HG03457 (cell line): ENCODE measurements around the gene BATF2.
"Not testable (repeated sequence)": the region's sequence is repeated elsewhere in the genome, so short reads cannot be mapped to it uniquely, and the experiment has no call there.

Source experiments
- ATAC-seq: cut with Tn5 transposase; IDR thresholded peaks from one replicate; pipeline ENCODE4 v1.9.1; 2021; ENCODE audit warnings: moderate number of reproducible peaks; ENCODE audit not compliant: unreplicated experiment

The BATF2 gene, protein sequence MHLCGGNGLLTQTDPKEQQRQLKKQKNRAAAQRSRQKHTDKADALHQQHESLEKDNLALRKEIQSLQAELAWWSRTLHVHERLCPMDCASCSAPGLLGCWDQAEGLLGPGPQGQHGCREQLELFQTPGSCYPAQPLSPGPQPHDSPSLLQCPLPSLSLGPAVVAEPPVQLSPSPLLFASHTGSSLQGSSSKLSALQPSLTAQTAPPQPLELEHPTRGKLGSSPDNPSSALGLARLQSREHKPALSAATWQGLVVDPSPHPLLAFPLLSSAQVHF

DNA sequence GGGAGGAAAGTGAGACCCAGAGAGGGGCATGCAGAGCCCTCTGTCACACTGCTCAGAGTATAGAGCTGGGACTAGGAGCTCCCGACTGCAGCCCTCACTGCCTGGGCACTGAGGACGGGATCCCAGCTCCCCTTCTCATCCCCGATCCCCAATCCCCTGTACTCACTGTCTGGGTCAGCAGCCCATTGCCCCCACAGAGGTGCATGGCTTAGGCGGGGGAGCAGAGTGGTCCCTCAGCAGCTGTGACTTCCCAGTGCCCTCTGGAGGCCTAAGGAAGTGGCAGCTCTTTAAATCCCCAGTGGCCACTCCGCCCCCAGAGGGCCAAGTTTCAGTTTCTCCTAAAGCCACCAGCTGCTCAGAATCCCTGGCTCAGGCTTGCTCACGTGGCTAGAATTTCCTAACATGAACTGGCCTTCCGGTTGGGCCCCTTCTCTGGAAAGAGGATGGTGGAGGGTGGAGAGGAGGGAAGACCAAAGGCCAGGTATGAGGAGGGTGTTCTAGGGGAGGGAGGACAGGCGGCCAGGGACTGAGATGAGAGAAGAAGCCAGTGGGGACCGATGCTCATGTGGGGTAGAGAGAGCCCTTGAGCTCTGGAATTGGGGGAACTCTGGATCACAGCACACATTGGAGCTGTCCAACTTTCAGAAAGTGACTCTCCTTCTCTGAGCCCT is at the start of gene BATF2:
Gene BATF2, minus strand, starts transcription at position 262 of the 671 bp plus-strand sequence. Its CDS starts 57 bp downstream, at position 205.
- ATAC-seq: no peak

DNA sequence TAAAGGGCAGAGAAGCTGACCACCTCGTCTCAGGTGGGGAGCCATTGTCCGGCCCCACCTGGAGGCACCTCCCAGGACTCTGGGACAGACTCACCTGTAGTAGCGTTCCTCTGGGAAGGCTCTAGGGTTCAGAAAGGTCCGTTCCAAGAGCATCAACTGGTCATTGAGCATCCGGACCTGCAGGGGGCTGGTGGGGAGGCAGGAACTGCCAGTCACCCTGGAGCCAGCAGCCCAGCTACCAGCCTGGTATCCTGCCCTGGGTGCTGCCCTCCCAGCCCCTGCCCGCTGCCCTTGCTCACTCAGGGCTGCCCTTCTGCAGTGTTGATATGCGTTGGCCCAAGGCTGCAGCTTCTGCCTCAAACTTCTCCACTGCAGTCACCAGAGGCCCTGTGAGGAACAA is 49.0 kb upstream of the BATF2 start:
- no peak for ATAC-seq

DNA sequence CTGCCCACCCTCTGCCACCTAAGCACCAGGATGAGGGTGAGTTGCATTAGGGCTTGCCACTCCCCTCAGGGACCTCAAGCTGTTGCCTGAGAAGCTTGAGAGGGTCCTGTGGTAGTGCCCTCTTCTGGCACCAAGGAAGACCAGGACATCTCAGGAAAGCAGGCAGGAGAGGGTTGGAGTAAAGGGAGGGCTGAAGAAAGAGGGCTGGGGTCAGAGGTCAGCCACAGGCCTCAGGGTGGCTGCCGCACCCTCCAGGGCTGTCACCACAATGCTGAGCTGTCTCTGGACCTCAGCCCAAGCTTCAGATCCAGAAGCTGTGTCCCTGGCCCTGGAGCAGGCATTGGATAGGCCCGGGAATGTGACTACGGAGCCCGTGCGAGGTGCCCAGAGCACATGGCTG is 48.3 kb upstream of the BATF2 start:
- ATAC-seq: no peak

DNA sequence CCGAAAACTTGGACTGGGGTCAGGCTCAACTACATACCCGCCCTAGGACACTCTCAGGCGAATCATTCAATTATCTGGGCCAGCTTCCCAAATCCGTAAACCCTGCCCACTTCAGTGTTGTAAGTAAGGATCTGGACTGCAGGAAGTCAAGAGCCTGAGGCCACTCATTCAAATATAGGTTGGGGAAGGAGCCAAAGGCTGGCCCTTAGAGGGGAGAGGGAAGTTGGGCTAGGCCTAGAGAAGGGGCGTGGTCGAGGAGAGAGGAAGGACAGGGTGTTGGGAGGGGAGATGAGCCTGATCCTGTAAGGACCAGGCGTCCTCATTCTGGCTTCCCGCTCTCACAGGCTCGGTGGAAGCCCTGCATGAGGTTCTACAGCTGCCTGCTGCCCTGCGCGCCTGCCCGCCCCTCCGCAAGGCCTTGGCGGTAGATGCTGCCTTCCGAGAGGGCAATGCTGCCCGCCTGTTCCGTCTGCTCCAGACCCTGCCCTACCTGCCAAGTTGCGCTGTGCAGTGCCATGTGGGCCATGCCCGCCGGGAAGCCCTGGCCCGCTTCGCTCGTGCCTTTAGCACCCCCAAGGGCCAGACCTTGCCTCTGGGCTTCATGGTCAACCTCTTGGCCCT is 47.2 kb upstream of the BATF2 start:
- no peak for ATAC-seq

DNA sequence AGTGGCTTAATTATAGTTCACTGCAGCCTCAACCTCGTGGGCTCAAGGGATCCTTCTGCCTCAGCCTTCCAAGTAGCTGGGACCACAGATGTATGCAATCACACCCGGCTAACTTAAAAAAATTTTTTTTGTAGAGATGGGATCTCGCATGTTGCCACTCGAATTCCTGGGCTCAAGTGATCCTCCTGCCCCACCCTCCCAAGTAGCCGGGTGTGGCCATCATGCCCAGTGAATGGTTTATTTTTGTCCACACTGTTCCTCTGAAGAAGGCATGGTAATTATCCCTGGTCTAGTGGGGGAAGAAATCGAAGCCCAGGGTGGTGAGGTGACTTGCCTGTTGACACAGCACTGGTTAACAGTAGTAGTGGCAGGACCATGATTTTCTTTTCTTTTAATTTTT is 46.1 kb upstream of the BATF2 start:
- ATAC-seq: no peak

DNA sequence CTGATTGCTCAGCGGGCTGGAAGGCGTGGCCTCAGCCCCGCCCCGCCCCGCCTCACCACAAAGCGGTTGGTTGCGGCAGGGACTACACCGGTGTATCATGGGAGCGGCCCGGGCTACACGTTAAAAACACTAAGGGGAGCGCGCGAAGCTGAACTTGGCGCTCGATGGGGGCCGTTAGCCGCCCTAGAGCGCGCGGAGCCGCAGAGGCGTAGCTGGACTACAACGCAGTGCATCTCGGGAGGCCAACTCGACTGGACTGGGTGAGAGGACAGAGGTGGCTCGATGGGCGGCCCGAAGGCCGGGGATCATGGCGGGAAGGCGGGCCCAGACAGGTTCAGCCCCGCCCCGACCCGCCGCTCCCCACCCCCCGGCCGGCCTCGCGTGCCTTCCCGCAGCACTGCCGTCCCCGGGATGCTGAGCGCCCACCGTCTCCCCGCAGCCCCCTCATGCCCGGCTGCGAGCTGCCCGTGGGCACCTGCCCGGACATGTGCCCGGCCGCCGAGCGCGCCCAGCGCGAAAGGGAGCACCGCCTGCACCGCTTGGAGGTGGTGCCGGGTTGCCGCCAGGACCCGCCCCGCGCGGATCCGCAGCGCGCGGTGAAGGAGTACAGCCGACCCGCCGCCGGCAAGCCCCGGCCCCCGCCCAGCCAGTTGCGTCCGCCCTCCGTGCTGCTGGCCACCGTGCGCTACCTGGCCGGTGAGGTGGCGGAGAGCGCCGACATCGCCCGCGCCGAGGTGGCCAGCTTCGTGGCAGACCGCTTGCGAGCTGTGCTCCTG is 44.3 kb upstream of the BATF2 start, which contains the start of gene SAC3D1:
Gene SAC3D1, plus strand, starts transcription at position 364 of the 776 bp plus-strand sequence. Its CDS starts 83 bp downstream, at position 447.
- ATAC-seq: peak; percentile 65

DNA sequence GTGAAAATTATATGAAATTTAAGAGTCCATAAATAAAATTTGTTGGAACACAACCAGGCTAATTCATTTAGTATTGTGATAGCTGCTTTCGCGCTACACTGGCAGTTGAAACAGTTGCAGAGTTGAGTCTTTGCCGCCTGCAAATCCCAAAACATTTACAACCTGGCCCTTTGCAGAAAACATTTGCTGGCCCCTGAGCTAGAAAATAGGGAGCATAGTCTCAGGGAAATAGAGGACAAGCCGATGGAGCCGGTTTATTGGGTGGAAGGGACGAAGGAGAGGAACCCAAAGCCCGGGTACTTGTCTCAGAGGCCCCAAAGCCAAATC is 43.7 kb upstream of the BATF2 start:
- no peak for ATAC-seq

DNA sequence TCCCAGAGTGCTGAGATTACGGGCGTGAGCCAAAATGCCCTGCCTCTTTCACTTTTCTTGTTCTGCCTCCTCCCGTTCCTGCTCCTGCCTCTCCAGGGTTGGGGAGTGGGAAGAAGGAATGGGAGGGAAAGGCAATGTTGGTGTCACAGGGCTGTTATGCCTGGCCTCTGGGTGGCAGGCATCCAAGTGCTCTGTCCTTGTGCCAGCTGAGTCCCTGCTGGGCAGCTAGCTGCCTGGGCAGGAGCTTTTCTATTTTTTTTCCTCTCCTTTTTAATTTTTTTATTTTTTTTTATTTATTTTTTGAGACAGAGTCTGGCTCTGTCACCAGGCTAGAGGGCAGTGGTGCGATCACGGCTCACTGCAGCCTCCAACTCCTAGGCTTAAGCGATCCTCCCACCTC is 40.2 kb upstream of the BATF2 start:
- ATAC-seq: no peak

DNA sequence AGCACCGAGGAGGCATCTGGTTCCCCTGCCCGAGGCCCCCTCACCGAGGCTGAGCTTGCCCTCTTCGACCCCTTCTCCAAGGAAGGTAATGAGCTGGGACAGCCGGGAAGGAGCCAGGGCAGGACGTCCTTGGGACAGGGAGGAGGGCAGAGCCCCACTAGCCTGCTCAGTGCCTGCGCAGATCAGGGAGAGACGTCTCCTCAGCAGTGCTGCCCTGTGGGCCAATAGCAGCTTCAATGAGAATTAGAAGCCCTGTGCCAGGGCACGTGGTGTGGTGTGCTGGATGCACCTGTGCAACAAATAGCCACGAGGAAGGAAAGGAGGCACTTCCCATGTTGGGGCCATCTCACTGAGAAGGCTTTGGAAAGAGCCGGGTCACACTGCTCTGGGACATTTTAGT is 38.8 kb upstream of the BATF2 start:
- no peak for ATAC-seq

DNA sequence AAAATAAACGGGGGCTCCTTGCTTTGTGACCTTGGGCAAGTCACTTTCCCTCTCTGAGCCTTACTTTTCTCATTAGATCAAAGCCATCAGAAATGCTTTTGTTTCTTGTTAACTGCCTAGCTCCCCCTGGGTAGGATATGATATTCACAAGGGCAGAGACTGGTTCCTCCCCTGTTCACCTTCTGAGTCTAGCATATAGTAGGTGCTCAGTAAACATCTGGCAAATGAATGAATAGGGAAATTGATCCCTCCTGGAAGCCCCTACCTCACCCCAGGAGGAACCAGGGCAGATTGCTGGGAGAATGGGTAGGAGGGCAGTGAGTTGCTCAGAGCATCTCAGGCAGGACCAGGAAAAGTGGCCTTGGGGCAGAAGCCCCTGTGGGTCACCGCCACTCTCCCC is 37.7 kb upstream of the BATF2 start:
- no peak for ATAC-seq

DNA sequence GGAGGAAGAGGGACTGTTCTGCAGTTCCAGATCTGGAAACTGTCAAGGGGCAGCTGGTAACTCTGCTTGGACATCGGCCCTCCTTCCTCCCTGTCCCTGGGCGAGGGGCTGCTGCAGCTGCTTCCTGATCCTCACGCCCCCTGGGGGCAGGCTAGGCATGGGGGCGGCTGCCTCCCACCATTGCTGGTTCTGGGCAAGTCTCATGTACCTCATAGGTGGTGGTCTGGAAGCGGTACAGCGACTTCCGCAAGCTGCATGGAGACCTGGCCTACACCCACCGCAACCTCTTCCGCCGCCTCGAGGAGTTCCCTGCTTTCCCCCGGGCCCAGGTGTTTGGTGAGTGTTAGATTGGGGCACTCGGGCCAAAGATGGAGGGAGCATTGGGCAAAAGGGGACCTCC is 35.4 kb upstream of the BATF2 start:
- no peak for ATAC-seq

DNA sequence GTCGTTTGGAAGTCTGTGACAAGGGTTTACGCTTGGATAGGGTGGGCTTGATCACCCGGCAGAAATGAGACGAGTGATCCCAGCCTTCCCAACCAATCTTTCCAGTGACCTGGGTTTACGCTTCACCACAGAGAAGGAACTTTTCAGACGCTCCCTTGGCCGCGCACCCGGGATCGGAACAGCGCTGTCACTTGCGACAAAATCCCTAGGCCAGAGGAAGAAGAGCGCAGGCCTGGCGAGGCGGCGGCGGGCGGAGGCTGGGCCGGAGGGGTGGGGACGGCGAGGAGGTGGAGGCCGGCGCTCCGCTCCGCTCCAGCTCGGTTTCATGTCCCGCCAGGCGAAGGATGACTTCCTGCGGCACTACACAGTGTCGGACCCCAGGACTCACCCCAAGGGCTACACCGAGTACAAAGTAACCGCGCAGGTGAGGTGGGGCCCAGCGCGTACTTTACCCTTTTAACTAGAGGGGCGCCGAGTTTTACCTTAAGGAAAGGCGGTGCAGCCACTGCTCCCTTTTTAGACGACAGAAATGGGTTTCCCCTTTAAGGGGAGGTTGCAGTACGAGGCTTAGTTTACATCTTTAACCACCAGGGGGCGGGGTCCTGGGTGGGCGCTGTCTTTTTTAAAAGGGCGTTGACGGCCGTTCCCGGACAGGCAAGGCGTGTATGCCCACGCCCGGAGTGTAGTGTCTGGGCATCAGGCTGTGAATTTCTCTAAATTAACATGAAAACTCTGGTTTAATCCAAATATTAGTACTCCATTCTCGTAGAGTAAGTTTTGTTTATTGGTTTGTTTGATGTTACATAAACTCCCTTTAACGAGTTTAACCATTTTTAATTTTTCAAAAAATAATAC is 30.7 kb upstream of the BATF2 start, which contains the start of gene SNX15:
Gene SNX15, plus strand, starts transcription at position 227 of the 855 bp plus-strand sequence. Its CDS starts 99 bp downstream, at position 326.
- ATAC-seq: peak; percentile 66

DNA sequence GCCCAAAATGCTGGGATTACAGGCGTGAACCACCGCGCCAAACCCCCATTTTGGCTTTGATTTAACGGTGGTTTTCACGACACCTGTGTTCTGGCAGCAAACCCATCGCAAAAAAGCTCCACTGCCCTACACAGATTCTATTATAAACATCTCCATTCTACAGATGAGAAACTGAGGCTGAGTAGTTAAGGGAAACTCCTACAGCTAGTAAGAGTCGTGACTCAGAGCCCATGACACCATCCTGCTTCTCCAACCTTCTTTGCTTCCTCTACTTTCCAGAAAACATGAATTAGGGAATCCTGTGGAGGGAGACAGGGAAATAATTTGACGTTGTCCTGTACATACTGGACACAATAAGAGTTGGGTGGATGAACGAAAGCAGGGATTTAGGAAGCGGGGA is 30.0 kb upstream of the BATF2 start:
- no peak for ATAC-seq

DNA sequence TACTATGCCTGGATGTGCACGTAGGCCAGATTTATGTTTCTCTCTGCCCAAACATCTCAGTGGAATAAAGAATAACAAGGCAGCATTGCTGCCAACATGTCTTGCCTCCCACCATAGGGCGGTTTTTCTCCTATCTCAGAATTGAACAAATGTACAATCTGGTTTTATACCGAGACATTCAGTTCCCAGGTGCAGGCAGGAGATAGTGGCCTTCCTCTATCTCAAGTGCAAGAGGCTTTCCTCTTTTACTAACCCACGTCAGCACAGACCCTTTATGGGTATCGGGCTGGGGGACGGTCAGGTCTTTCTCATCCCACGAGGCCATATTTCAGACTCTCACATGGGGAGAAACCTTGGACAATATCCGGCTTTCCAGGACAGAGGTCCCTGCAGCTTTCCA is 26.7 kb upstream of the BATF2 start:
- ATAC-seq: not testable (repeated sequence)

DNA sequence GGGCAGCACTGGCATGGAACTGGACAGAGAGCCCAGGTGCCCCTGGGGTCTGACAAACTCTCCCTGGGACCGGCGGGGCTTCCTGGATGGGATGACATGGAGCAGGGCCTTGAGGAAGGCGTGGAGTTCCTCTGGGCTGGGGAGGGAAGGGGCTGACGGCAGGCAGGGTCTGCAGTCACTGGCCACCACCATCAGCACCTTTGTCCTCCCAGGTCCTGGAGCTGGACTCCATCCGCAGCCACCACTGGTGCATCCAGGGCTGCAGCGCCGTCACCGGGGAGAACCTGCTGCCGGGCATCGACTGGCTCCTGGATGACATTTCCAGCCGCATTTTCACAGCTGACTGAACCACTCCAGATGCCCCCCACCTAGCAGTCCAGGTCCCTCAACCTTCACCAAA is 24.7 kb upstream of the BATF2 start:
- ATAC-seq: no peak

DNA sequence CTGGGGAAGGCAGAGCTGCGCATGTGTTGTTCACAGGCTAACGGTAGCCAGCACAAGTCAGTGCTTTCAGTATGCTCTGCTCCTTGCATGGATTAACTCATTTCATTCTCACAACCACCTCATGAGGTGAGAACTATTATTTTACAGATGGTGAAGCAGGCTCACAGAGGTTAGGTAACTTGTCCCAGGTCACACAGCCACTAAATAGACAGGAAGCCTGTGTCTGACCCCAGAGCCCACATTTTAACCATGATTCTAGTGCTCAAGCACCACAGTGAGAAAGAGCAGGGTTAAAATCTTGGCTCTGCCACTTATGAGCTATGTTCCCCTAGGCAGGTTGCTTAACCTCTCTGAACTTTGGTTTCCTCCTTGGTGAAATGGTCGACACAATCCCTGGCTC is 24.2 kb upstream of the BATF2 start:
- no peak for ATAC-seq

DNA sequence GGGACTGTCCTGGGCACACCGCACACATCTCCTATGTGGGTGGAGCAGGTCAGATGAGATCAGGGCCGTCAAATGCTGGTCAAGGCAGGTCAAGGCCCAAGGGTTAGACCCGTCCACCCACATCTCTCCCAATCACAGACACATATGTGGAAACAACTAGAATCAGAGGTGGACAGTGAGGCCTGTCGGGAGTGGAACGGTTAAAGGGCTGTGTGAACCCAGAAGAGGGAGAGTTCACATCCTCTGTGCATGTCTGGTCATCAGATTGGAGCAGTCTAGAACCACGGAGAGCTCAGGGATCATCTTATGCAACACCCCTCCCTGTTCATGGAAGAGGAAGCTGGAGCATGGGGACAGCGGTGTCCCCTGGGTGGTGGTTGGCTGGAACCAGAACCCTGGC is 23.1 kb upstream of the BATF2 start:
- ATAC-seq: no peak

DNA sequence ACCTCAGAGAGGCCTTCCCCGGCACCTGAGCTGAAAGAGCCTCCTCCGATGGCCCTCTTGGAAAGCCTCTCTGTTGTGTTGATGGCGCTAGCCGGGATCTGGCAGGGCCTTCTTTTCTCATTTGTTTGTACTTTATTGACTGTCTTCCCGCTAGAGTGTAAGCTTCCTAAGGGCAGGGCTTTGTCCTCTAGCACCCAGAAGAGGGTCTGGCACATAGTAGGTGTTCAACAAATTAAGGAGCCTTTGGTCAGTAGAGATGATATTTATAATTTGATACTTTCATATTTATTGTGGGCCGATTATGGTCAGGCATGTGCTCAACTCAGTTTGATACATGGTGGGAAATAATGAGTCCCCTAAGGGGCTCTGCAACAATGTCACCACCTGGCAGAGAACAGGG is 21.2 kb upstream of the BATF2 start:
- no peak for ATAC-seq

DNA sequence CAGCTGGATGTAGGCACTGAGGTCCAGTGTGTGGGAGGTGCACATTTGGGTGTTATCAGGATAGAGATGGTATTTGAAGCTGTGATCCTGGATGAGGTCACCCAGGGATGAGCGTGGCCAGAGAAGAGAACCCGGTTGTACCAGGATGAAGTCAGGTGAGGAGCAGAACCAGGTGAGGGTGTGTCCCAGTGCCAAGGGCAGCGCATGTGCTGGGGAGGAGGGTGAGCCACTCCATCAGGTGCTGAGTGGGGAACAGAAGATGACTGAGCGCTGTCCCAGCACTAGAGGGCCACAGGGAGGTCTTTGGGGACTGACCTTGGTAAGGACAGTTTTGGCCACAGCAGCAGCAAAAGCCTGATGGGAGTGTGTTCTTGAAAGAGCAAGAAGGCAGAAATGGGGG is 19.9 kb upstream of the BATF2 start:
- ATAC-seq: no peak

DNA sequence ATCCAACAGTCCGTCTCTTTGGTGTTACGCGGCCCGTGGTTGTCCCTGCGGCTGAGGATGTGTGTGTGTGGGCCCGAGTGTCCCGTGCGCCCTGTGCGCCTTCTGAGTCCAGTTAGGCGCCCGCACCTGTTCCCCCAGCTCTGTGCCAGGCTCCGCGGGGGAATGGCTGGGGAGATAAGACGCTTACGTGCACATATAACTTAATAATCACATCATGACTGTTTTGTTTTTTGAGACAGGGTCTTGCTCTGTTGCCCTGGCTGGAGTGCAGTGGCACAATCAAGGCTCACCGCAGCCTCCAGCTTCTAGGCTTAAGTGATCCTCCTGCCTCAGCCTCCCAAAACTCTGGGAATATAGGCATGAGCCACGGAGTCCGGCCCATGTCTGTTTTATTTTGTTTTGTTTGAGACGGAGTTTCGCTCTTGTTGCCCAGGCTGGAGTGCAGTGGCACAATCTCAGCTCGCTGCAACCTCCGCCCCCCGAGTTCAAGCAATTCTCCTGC is 18.0 kb upstream of the BATF2 start:
- no peak for ATAC-seq
